IMR-90 (cell line): ENCODE measurements around the gene MMP24. TPM values are rescaled to one million over a fixed set of nuclear protein-coding genes. Genes with fewer than 3 reads are reported as not detected.
A peak's percentile ranks its signal among the peaks of the same experiment; 100 is the strongest.

ENCODE experiments used
- ATAC-seq: fragments of 200-7000 bp; cut with Tn5 transposase; 2 replicates; pipeline ENCODE4 v1.9.1; 2020; ENCODE audit warnings: low read depth, mild to moderate bottlenecking, moderate library complexity
- BruUV-seq: library from RNA; stranded (reverse); fragments of 400-500 nt; replicated peaks from 2 replicates; lab custom pipeline; 2021; lab: Mats Ljungman, UMichigan
- CTCF ChIA-PET: fragments of 300-600 bp; formaldehyde crosslinking; extraction: SDS; loops from one replicate; lab custom pipeline; 2021; ENCODE audit warnings: antibody characterized with exemption; lab: Yijun Ruan, JAX
- POLR2A ChIA-PET: fragments of 300-600 bp; sonication (Branson Sonifier 250); formaldehyde crosslinking; loops from one replicate; lab custom pipeline; 2022; ENCODE audit warnings: antibody characterized with exemption; ENCODE audit not compliant: unreplicated experiment; lab: Charles Lee
- DNase-seq: peaks from one replicate; pipeline ENCODE4 v3.0.0; 2013
- H2AFZ ChIP-seq: replicated peaks from 2 replicates; pipeline ENCODE3; 2013; ENCODE audit warnings: low read length, mild to moderate bottlenecking; ENCODE audit not compliant: poor library complexity
- H2AK5ac ChIP-seq: 2 replicates; pipeline ENCODE4 v1.6.1; 2013; ENCODE audit warnings: low read depth, low read length, inconsistent platforms
- H2AK9ac ChIP-seq: replicated peaks from 2 replicates; pipeline ENCODE3; 2013; ENCODE audit warnings: mild to moderate bottlenecking, low read depth, low read length, moderate library complexity; ENCODE audit not compliant: poor library complexity
- H2BK120ac ChIP-seq: 2 replicates; pipeline ENCODE4 v1.6.1; 2013; ENCODE audit warnings: low read depth, low read length, inconsistent platforms
- H2BK15ac ChIP-seq: 3 replicates; pipeline ENCODE4 v1.6.1; 2013; ENCODE audit warnings: low read depth, low read length, inconsistent platforms
- H2BK20ac ChIP-seq: 2 replicates; pipeline ENCODE4 v1.6.1; 2013; ENCODE audit warnings: low read depth, mild to moderate bottlenecking, inconsistent platforms, low read length, moderate library complexity
- H2BK5ac ChIP-seq: 2 replicates; pipeline ENCODE4 v1.6.1; 2013; ENCODE audit warnings: mild to moderate bottlenecking, low read depth, low read length, inconsistent platforms; ENCODE audit not compliant: poor library complexity, severe bottlenecking
- H3K14ac ChIP-seq: replicated peaks from 2 replicates; pipeline ENCODE4 v1.6.1; 2013; ENCODE audit warnings: low read depth, low read length, inconsistent platforms
- H3K18ac ChIP-seq: 2 replicates; pipeline ENCODE4 v1.6.1; 2013; ENCODE audit warnings: low read depth, low read length, control low read depth
- H3K23ac ChIP-seq: 2 replicates; pipeline ENCODE4 v1.6.1; 2013; ENCODE audit warnings: low read depth, low read length, inconsistent platforms
- H3K27ac ChIP-seq: 2 replicates; pipeline ENCODE4 v1.5.1; 2013; ENCODE audit warnings: mild to moderate bottlenecking, control low read depth, low read length; ENCODE audit not compliant: insufficient read depth
- H3K27me3 ChIP-seq: 2 replicates; pipeline ENCODE4 v1.6.1; 2013; ENCODE audit warnings: low read length; ENCODE audit not compliant: control insufficient read depth, insufficient read depth
- H3K36me3 ChIP-seq: 2 replicates; pipeline ENCODE4 v1.6.1; 2013; ENCODE audit warnings: low read length, mixed read lengths; ENCODE audit not compliant: control insufficient read depth, insufficient read depth
- H3K4ac ChIP-seq: 2 replicates; pipeline ENCODE4 v1.6.1; 2013; ENCODE audit warnings: low read depth, low read length, inconsistent platforms
- H3K4me1 ChIP-seq: 2 replicates; pipeline ENCODE4 v1.6.1; 2013; ENCODE audit warnings: low read length, mixed read lengths; ENCODE audit not compliant: control insufficient read depth, insufficient read depth
- H3K4me2 ChIP-seq: 2 replicates; pipeline ENCODE4 v1.6.1; 2013; ENCODE audit warnings: low read depth, mild to moderate bottlenecking, control low read depth, low read length, moderate library complexity
- H3K4me3 ChIP-seq: 2 replicates; pipeline ENCODE4 v1.5.1; 2013; ENCODE audit warnings: low read depth, mild to moderate bottlenecking, control low read depth, low read length, moderate library complexity; ENCODE audit not compliant: insufficient read depth
- H3K56ac ChIP-seq: 2 replicates; pipeline ENCODE4 v1.6.1; 2013; ENCODE audit warnings: low read length, inconsistent platforms; ENCODE audit not compliant: insufficient read depth; ENCODE audit errors: extremely low read depth
- H3K79me1 ChIP-seq, 2 experiments: 2 replicates each; pipeline ENCODE4 v1.6.1; 2013; ENCODE audit warnings: low read length in 2 of 2, inconsistent platforms in 1 of 2, low read depth in 1 of 2
- H3K9ac ChIP-seq: 2 replicates; pipeline ENCODE4 v1.6.1; 2013; ENCODE audit warnings: low read depth, low read length, control low read depth
- H3K9me1 ChIP-seq: 2 replicates; pipeline ENCODE4 v1.6.1; 2013; ENCODE audit warnings: low read length, inconsistent platforms; ENCODE audit not compliant: insufficient read depth
- H3K9me3 ChIP-seq: 2 replicates; pipeline ENCODE4 v1.6.1; 2013; ENCODE audit warnings: low read length; ENCODE audit not compliant: control insufficient read depth, insufficient read depth
- H4K20me1 ChIP-seq: 2 replicates; pipeline ENCODE4 v1.6.1; 2013; ENCODE audit warnings: low read length, inconsistent platforms; ENCODE audit not compliant: insufficient read depth
- H4K5ac ChIP-seq: 2 replicates; pipeline ENCODE4 v1.6.1; 2013; ENCODE audit warnings: mild to moderate bottlenecking, low read depth, low read length, control low read depth
- H4K8ac ChIP-seq, 2 experiments: 2 replicates each; pipeline ENCODE4 v1.6.1; 2013; ENCODE audit warnings: low read depth in 2 of 2, low read length in 2 of 2, control low read depth in 1 of 2, inconsistent platforms in 1 of 2
- H4K91ac ChIP-seq: 2 replicates; pipeline ENCODE4 v1.6.1; 2013; ENCODE audit warnings: low read depth, low read length, inconsistent platforms; ENCODE audit not compliant: insufficient read depth
- BHLHE40 ChIP-seq: fragments of 150-350 bp; IDR thresholded peaks from 2 replicates; pipeline ENCODE4 v1.6.1; 2016; ENCODE audit warnings: mild to moderate bottlenecking, low read depth, low read length
- CHD1 ChIP-seq: IDR thresholded peaks from 2 replicates; pipeline ENCODE4 v1.6.1; 2012; ENCODE audit warnings: low read depth, low read length, improper control_type of control experiment
- MAFK ChIP-seq: IDR thresholded peaks from 2 replicates; pipeline ENCODE4 v1.6.1; 2012; ENCODE audit warnings: low read depth, low read length, improper control_type of control experiment
- MAZ ChIP-seq: IDR thresholded peaks from 2 replicates; pipeline ENCODE4 v1.6.1; 2012; ENCODE audit warnings: low read depth, mild to moderate bottlenecking, low read length, improper control_type of control experiment, moderate library complexity, borderline replicate concordance
- MXI1 ChIP-seq: IDR thresholded peaks from 2 replicates; pipeline ENCODE4 v1.6.1; 2012; ENCODE audit warnings: low read depth, mild to moderate bottlenecking, low read length, moderate library complexity, borderline replicate concordance
- NFE2L2 ChIP-seq: fragments of 150-350 bp; IDR thresholded peaks from 2 replicates; pipeline ENCODE4 v1.6.1; 2016; ENCODE audit warnings: low read depth, mild to moderate bottlenecking, low read length
- RAD21 ChIP-seq: IDR thresholded peaks from 2 replicates; pipeline ENCODE4 v1.6.1; 2012; ENCODE audit warnings: low read length, improper control_type of control experiment
- RCOR1 ChIP-seq: IDR thresholded peaks from 2 replicates; pipeline ENCODE4 v1.6.1; 2012; ENCODE audit warnings: mild to moderate bottlenecking, low read length, improper control_type of control experiment; ENCODE audit not compliant: insufficient replicate concordance
- RFX5 ChIP-seq: IDR thresholded peaks from 2 replicates; pipeline ENCODE4 v1.8.0; 2012; ENCODE audit warnings: low read depth, mild to moderate bottlenecking, low read length, moderate library complexity
- SMC3 ChIP-seq: fragments of 150-350 bp; IDR thresholded peaks from 2 replicates; pipeline ENCODE4 v1.6.1; 2016; ENCODE audit warnings: low read depth, mild to moderate bottlenecking, antibody characterized with exemption, low read length, moderate library complexity
- WGBS, 2 experiments: methylation state at CpG; one replicate each; pipeline versions ENCODE4 v1.1.5 to v1.1.7; 2013; ENCODE audit warnings: missing lambda C conversion rate in 2 of 2; ENCODE audit not compliant: insufficient read length in 1 of 2; ENCODE audit errors: extremely low coverage in 2 of 2; 5-methylcytosine and 5-hydroxymethylcytosine counted together
- dilution Hi-C: fragments of 300-500 bp; cut with HindIII; formaldehyde crosslinking; loops from one replicate; pipeline ENCODE4 v1.14.3; 2018; ENCODE audit warnings: low sequenced_read_pairs; ENCODE audit not compliant: unreplicated experiment
- in situ Hi-C: fragments of 300-500 bp; cut with MboI; formaldehyde crosslinking; loops from 3 replicates; pipeline ENCODE4 v1.14.3; 2019; ENCODE audit warnings: low sequenced_read_pairs, inconsistent platforms, mixed read lengths
- intact Hi-C: fragments of 100-400 bp; cut with micrococcal nuclease; formaldehyde crosslinking; loops from 2 replicates; pipeline ENCODE4 v1.10.0; 2022
- polyA plus RNA-seq, 3 experiments: library from polyadenylated mRNA; depleted of rRNA; stranded (reverse); fragments of >200 nt; gene quantifications; 2 replicates each; pipeline ENCODE4 v1.2.3, GENCODE V29; 2012; ENCODE audit warnings: low replicate concordance in 1 of 3
- total RNA-seq: library from RNA; depleted of rRNA; stranded (reverse); fragments of >200 nt; gene quantifications from 2 replicates; pipeline ENCODE4 v1.2.3, GENCODE V29; 2012
- TF ChIP-seq, protein P1 (sequence below): conservative IDR thresholded peaks from 2 replicates; pipeline ENCODE4 v1.5.1; 2012; ENCODE audit warnings: mild to moderate bottlenecking, low read depth, low read length, improper control_type of control experiment
- TF ChIP-seq, protein P2 (sequence below): fragments of 150-350 bp; IDR thresholded peaks from 2 replicates; pipeline ENCODE4 v1.6.1; 2017; ENCODE audit warnings: mild to moderate bottlenecking, antibody characterized with exemption, low read length, low read depth
- TF ChIP-seq, protein P3 (sequence below): fragments of 150-350 bp; IDR thresholded peaks from 2 replicates; pipeline ENCODE4 v1.6.1; 2016; ENCODE audit warnings: low read depth, mild to moderate bottlenecking, low read length, moderate library complexity, borderline replicate concordance

The MMP24 gene
- total and polyA plus RNA-seq, 2 of the 4 experiments (the other 2 are of a cell fraction), result 0.36 to 0.79 TPM

DNA sequence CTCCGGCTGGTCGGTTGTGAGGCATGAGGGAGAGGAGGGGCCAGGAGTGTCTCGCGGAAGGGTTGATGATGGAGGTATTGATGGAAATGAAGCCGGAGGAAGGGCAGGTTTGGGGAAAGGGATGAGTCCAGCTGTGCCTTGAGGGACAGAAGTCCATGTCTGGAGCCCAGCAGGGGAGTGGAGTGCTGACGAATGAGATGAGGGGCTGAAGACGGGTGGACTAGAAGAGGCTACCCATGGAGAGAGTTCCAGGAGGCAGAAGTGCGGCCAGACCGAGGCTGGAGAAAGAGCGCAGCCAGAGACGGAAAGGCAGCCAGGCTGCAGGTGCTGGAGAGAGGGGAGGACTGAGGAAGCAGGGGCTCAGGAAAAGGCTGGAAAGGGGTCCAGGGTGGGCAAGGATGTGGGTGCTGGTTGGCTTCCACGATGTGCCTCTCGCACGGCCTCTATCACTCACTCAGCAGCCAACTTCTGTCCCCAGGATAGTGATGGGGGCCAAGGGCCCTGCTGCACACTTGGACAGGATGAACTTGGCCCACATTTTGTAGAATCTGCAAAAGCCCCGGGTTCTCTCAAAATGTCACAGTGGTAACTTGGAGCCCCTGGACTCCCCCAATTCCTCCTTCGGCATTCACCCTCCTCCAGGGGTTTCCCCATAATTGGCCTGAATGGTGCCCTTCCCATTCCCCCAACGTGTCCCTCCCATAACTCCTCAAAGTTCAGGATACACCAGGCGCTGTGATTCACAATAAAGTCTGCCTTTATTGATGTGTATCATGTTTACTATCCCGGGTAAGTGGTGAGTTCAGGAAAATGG lies 58.7 kb downstream of the MMP24 start:
- peak overlapping the region; percentile 82 for H3K4me3 ChIP-seq
- 17% methylated on average over 8 of the region's 19 CpGs; no CpG with 5 or more reads in 1 of the 2 experiments for WGBS, 2 experiments
- BruUV-seq, result no TSS peak
- TF ChIP-seq SMC3 (no peak), BHLHE40 (no peak), NFE2L2 (no peak), RCOR1 (no peak), RFX5 (no peak), MAZ (no peak), CHD1 (no peak), MXI1 (no peak; the same call in 1 of the 2 replicates), MAFK (no peak), RAD21 (no peak)
- TF ChIP-seq, protein P1, sequence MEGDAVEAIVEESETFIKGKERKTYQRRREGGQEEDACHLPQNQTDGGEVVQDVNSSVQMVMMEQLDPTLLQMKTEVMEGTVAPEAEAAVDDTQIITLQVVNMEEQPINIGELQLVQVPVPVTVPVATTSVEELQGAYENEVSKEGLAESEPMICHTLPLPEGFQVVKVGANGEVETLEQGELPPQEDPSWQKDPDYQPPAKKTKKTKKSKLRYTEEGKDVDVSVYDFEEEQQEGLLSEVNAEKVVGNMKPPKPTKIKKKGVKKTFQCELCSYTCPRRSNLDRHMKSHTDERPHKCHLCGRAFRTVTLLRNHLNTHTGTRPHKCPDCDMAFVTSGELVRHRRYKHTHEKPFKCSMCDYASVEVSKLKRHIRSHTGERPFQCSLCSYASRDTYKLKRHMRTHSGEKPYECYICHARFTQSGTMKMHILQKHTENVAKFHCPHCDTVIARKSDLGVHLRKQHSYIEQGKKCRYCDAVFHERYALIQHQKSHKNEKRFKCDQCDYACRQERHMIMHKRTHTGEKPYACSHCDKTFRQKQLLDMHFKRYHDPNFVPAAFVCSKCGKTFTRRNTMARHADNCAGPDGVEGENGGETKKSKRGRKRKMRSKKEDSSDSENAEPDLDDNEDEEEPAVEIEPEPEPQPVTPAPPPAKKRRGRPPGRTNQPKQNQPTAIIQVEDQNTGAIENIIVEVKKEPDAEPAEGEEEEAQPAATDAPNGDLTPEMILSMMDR, result no peak
- TF ChIP-seq, protein P2, sequence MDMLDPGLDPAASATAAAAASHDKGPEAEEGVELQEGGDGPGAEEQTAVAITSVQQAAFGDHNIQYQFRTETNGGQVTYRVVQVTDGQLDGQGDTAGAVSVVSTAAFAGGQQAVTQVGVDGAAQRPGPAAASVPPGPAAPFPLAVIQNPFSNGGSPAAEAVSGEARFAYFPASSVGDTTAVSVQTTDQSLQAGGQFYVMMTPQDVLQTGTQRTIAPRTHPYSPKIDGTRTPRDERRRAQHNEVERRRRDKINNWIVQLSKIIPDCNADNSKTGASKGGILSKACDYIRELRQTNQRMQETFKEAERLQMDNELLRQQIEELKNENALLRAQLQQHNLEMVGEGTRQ, result no peak
- TF ChIP-seq, protein P3, sequence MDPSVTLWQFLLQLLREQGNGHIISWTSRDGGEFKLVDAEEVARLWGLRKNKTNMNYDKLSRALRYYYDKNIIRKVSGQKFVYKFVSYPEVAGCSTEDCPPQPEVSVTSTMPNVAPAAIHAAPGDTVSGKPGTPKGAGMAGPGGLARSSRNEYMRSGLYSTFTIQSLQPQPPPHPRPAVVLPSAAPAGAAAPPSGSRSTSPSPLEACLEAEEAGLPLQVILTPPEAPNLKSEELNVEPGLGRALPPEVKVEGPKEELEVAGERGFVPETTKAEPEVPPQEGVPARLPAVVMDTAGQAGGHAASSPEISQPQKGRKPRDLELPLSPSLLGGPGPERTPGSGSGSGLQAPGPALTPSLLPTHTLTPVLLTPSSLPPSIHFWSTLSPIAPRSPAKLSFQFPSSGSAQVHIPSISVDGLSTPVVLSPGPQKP, result no peak

More for the DNA sequence above, 58.7 kb downstream of the MMP24 start:
- H2AFZ ChIP-seq, result peak overlapping the region; percentile 97
- peak overlapping the region; percentile 98 for H4K5ac ChIP-seq
- H4K91ac ChIP-seq, result peak overlapping the region; percentile 95
- peaks cover 9% of the 10 kb centered on the region for H3K36me3 ChIP-seq
- 0 out of 2 replicates have a peak, but pooled peaks cover 4% of the 10 kb centered on the region for H4K20me1 ChIP-seq
- H3K23ac ChIP-seq, result peak overlapping the region; percentile 96
- H2AK5ac ChIP-seq, result peak overlapping the region; percentile 96
- ChIA-PET POLR2A (interaction anchor here (0.5 to 1.9 kb wide), 6 partner anchors 9 to 295 kb away, joined by 3 to 5 read pairs (median 4); no protein-coding TSS in a partner anchor), CTCF (interaction anchor here (1.2 kb wide), 1 partner anchor 19 kb away, joined by 4 read pairs; no protein-coding TSS in a partner anchor)
- peak overlapping the region; percentile 99 for H3K4ac ChIP-seq
- H2BK20ac ChIP-seq, result peak overlapping the region; percentile 73
- peak overlapping the region; percentile 97 for H2AK9ac ChIP-seq
- H3K18ac ChIP-seq, result peak overlapping the region; percentile 68
- peak overlapping the region; percentile 89 for H3K27ac ChIP-seq
- peaks cover 9% of the 10 kb centered on the region for H3K9me1 ChIP-seq
- H2BK15ac ChIP-seq, result peak overlapping the region; percentile 59; the same call in 2 of the 3 replicates
- no peaks in the 10 kb centered on the region for H3K27me3 ChIP-seq
- peak overlapping the region; percentile 77 for H3K56ac ChIP-seq
- H3K4me2 ChIP-seq, result peak overlapping the region; percentile 94
- H3K14ac ChIP-seq, result peak overlapping the region; percentile 100
- H4K8ac ChIP-seq, result peak overlapping the region; percentile 95 to 98
- peak overlapping the region; percentile 93 for H2BK120ac ChIP-seq
- H2BK5ac ChIP-seq, result peak overlapping the region; percentile 71
- in situ Hi-C loops, result no loop called here
- dilution Hi-C loops, result no loop called here
- peaks cover under 1 to 52% of the 10 kb centered on the region in 2 experiments for H3K79me1 ChIP-seq
- peak; percentile 10 for ATAC-seq
- peak overlapping the region; percentile 87 for H3K9ac ChIP-seq
- no peak for DNase-seq
- intact Hi-C loops, result no loop called here
- no peaks in the 10 kb centered on the region for H3K9me3 ChIP-seq
- peaks cover 5% of the 10 kb centered on the region for H3K4me1 ChIP-seq
